WTC11 (cell line): ENCODE data around the gene ABLIM2. TPM values are rescaled to one million over a fixed set of nuclear protein-coding genes. Genes with fewer than 3 reads are reported as not detected.

Experiments
- ATAC-seq: fragments of 200-7000 bp; cut with Tn5 transposase; 2 replicates; pipeline ENCODE4 v1.10.0; 2021; ENCODE audit warnings: mild to moderate bottlenecking, moderate library complexity
- CTCF ChIA-PET: fragments of 300-600 bp; sonication (Branson Sonifier 250); formaldehyde crosslinking; loops from one replicate; lab custom pipeline; 2021; ENCODE audit warnings: antibody characterized with exemption; lab: Charles Lee
- POLR2A ChIA-PET: fragments of 350-600 bp; sonication (Branson Sonifier 250); formaldehyde crosslinking; loops from one replicate; lab custom pipeline; 2021; ENCODE audit warnings: antibody characterized with exemption; lab: Charles Lee
- DNase-seq: peaks from one replicate; pipeline ENCODE4 v3.0.0; 2021; ENCODE audit warnings: low spot score
- H3K27ac Mint-ChIP-seq: 2 replicates; pipeline ENCODE4 v1.8.0; 2021; ENCODE audit warnings: mixed read lengths
- H3K27me3 Mint-ChIP-seq: 2 replicates; pipeline ENCODE4 v1.8.0; 2021; ENCODE audit warnings: low read depth, mild to moderate bottlenecking, moderate library complexity, mixed read lengths
- H3K36me3 Mint-ChIP-seq: 2 replicates; pipeline ENCODE4 v1.8.0; 2021; ENCODE audit warnings: mixed read lengths
- H3K4me1 Mint-ChIP-seq: 2 replicates; pipeline ENCODE4 v1.8.0; 2022; ENCODE audit warnings: mixed read lengths
- H3K4me3 Mint-ChIP-seq: 2 replicates; pipeline ENCODE4 v1.8.0; 2021; ENCODE audit warnings: mild to moderate bottlenecking, moderate library complexity, mixed read lengths
- H3K9me3 Mint-ChIP-seq: 2 replicates; pipeline ENCODE4 v1.8.0; 2021; ENCODE audit warnings: mixed read lengths
- ATF1 ChIP-seq: sonication (generic); formaldehyde crosslinking; IDR thresholded peaks from 2 replicates; pipeline ENCODE4 v1.8.1; 2023; ENCODE audit warnings: mild to moderate bottlenecking, moderate library complexity, missing genetic modification reagents
- ELF4 ChIP-seq: sonication (generic); formaldehyde crosslinking; IDR thresholded peaks from 2 replicates; pipeline ENCODE4 v1.8.1; 2022; ENCODE audit warnings: low read depth, mild to moderate bottlenecking, moderate library complexity, missing genetic modification reagents
- FOXJ3 ChIP-seq: sonication (generic); formaldehyde crosslinking; IDR thresholded peaks from 2 replicates; pipeline ENCODE4 v1.9.0; 2021; ENCODE audit warnings: missing genetic modification reagents, mild to moderate bottlenecking, borderline replicate concordance
- GRHL2 ChIP-seq: fragments of 250-450 bp; sonication (Bioruptor Pico); IDR thresholded peaks from 2 replicates; pipeline ENCODE4 v1.8.0; 2022; ENCODE audit warnings: mild to moderate bottlenecking, moderate library complexity; ENCODE audit not compliant: insufficient replicate concordance, severe bottlenecking
- GTF2I ChIP-seq: fragments of 250-450 bp; sonication (Bioruptor Pico); conservative IDR thresholded peaks from 2 replicates; pipeline ENCODE4 v1.4.0; 2021; ENCODE audit warnings: mild to moderate bottlenecking
- JUN ChIP-seq: sonication (generic); formaldehyde crosslinking; IDR thresholded peaks from 2 replicates; pipeline ENCODE4 v1.8.0; 2023; ENCODE audit warnings: mild to moderate bottlenecking, missing genetic modification reagents
- NR3C1 ChIP-seq: sonication (generic); formaldehyde crosslinking; conservative IDR thresholded peaks from 2 replicates; pipeline ENCODE4 v1.8.1; 2023; ENCODE audit warnings: low read depth, mild to moderate bottlenecking, missing genetic modification reagents
- SMAD4 ChIP-seq: sonication (generic); formaldehyde crosslinking; IDR thresholded peaks from 2 replicates; pipeline ENCODE4 v1.8.0; 2022; ENCODE audit warnings: mild to moderate bottlenecking, missing genetic modification reagents
- TEAD1 ChIP-seq: sonication (generic); formaldehyde crosslinking; IDR thresholded peaks from 2 replicates; pipeline ENCODE4 v1.8.0; 2022; ENCODE audit warnings: mild to moderate bottlenecking, missing genetic modification reagents
- ZNF416 ChIP-seq: fragments of 250-450 bp; sonication (Bioruptor Pico); IDR thresholded peaks from 2 replicates; pipeline ENCODE4 v1.9.0; 2021; ENCODE audit warnings: mild to moderate bottlenecking, inconsistent platforms
- total RNA-seq: library from RNA; stranded (reverse); gene quantifications from 3 replicates; pipeline ENCODE4 v1.2.3, GENCODE V29; 2021
- TF ChIP-seq, protein P1 (sequence below): sonication (generic); formaldehyde crosslinking; IDR thresholded peaks from 2 replicates; pipeline ENCODE4 v1.8.0; 2022; ENCODE audit warnings: mild to moderate bottlenecking, missing genetic modification reagents
- TF ChIP-seq, protein P2 (sequence below): sonication (generic); formaldehyde crosslinking; IDR thresholded peaks from 2 replicates; pipeline ENCODE4 v1.8.0; 2022; ENCODE audit warnings: mild to moderate bottlenecking, missing genetic modification reagents
- TF ChIP-seq, protein P3 (sequence below): sonication (generic); formaldehyde crosslinking; IDR thresholded peaks from 2 replicates; pipeline ENCODE4 v1.8.0; 2023; ENCODE audit warnings: missing genetic modification reagents, mild to moderate bottlenecking, borderline replicate concordance
- TF ChIP-seq, protein P4 (sequence below): fragments of 250-450 bp; sonication (Bioruptor Pico); IDR thresholded peaks from 2 replicates; pipeline ENCODE4 v1.9.0; 2021; ENCODE audit warnings: moderate library complexity, mild to moderate bottlenecking, inconsistent platforms, borderline replicate concordance
- TF ChIP-seq, protein P5 (sequence below): sonication (generic); formaldehyde crosslinking; IDR thresholded peaks from 2 replicates; pipeline ENCODE4 v1.8.1; 2023; ENCODE audit warnings: mild to moderate bottlenecking, missing genetic modification reagents, moderate library complexity
- TF ChIP-seq, protein P6 (sequence below): fragments of 200-600 bp; IDR thresholded peaks from 2 replicates; pipeline ENCODE4 v1.8.0; 2022; ENCODE audit warnings: antibody characterized with exemption
- TF ChIP-seq, protein P7 (sequence below): sonication (generic); formaldehyde crosslinking; IDR thresholded peaks from 2 replicates; pipeline ENCODE4 v1.8.1; 2023; ENCODE audit warnings: mild to moderate bottlenecking, missing genetic modification reagents, moderate library complexity
- TF ChIP-seq, protein P8 (sequence below): fragments of 250-450 bp; sonication (Bioruptor Pico); IDR thresholded peaks from 2 replicates; pipeline ENCODE4 v1.9.0; 2021; ENCODE audit warnings: mild to moderate bottlenecking

ABLIM2 gene
- total RNA-seq, 1 experiment from 2014 or later = 2.6 TPM

DNA sequence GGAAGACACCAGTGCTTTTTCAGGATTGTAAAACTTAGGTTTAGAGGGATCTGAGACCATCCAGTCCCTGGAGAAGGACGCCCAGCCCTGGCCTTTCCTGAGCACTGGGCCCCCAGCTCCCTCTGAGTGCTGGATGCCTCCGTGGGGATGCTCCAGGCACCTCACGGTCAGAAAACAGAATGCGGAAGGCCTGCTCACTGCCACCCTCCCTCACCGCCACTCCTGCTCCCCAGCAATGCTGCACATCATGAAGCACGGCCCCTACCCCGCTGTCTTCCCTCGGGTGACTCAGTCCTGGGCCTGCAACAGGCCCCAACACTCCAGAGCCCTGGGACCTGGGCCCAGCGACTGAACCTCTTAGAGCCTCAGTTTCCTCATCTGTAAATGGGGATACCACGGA is 26.2 kb downstream of the ABLIM2 start:
- H3K27me3 Mint-ChIP-seq = no peaks in the 10 kb centered on the region
- no peak overlapping the region for H3K4me3 Mint-ChIP-seq
- ATAC-seq = no peak

More for the DNA sequence above, 26.2 kb downstream of the ABLIM2 start:
- POLR2A ChIA-PET = no interaction called here
- H3K27ac Mint-ChIP-seq = no peak overlapping the region
- H3K36me3 Mint-ChIP-seq = no peaks in the 10 kb centered on the region
- TF ChIP-seq, protein P1, sequence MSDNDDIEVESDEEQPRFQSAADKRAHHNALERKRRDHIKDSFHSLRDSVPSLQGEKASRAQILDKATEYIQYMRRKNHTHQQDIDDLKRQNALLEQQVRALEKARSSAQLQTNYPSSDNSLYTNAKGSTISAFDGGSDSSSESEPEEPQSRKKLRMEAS (CRISPR knock-in tag) = no peak
- TF ChIP-seq, protein P2, sequence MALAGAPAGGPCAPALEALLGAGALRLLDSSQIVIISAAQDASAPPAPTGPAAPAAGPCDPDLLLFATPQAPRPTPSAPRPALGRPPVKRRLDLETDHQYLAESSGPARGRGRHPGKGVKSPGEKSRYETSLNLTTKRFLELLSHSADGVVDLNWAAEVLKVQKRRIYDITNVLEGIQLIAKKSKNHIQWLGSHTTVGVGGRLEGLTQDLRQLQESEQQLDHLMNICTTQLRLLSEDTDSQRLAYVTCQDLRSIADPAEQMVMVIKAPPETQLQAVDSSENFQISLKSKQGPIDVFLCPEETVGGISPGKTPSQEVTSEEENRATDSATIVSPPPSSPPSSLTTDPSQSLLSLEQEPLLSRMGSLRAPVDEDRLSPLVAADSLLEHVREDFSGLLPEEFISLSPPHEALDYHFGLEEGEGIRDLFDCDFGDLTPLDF (CRISPR knock-in tag) = no peak
- TF ChIP-seq, protein P3, sequence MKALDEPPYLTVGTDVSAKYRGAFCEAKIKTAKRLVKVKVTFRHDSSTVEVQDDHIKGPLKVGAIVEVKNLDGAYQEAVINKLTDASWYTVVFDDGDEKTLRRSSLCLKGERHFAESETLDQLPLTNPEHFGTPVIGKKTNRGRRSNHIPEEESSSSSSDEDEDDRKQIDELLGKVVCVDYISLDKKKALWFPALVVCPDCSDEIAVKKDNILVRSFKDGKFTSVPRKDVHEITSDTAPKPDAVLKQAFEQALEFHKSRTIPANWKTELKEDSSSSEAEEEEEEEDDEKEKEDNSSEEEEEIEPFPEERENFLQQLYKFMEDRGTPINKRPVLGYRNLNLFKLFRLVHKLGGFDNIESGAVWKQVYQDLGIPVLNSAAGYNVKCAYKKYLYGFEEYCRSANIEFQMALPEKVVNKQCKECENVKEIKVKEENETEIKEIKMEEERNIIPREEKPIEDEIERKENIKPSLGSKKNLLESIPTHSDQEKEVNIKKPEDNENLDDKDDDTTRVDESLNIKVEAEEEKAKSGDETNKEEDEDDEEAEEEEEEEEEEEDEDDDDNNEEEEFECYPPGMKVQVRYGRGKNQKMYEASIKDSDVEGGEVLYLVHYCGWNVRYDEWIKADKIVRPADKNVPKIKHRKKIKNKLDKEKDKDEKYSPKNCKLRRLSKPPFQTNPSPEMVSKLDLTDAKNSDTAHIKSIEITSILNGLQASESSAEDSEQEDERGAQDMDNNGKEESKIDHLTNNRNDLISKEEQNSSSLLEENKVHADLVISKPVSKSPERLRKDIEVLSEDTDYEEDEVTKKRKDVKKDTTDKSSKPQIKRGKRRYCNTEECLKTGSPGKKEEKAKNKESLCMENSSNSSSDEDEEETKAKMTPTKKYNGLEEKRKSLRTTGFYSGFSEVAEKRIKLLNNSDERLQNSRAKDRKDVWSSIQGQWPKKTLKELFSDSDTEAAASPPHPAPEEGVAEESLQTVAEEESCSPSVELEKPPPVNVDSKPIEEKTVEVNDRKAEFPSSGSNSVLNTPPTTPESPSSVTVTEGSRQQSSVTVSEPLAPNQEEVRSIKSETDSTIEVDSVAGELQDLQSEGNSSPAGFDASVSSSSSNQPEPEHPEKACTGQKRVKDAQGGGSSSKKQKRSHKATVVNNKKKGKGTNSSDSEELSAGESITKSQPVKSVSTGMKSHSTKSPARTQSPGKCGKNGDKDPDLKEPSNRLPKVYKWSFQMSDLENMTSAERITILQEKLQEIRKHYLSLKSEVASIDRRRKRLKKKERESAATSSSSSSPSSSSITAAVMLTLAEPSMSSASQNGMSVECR (CRISPR knock-in tag) = no peak
- TF ChIP-seq SMAD4 (CRISPR knock-in tag) = no peak
- TF ChIP-seq, protein P4, sequence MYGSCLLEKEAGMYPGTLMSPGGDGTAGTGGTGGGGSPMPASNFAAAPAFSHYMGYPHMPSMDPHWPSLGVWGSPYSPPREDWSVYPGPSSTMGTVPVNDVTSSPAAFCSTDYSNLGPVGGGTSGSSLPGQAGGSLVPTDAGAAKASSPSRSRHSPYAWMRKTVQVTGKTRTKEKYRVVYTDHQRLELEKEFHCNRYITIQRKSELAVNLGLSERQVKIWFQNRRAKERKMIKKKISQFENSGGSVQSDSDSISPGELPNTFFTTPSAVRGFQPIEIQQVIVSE = no peak
- TF ChIP-seq GTF2I = no peak
- TF ChIP-seq, protein P5, sequence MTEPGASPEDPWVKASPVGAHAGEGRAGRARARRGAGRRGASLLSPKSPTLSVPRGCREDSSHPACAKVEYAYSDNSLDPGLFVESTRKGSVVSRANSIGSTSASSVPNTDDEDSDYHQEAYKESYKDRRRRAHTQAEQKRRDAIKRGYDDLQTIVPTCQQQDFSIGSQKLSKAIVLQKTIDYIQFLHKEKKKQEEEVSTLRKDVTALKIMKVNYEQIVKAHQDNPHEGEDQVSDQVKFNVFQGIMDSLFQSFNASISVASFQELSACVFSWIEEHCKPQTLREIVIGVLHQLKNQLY (CRISPR knock-in tag) = no peak
- TF ChIP-seq FOXJ3 = no peak
- TF ChIP-seq TEAD1 (CRISPR knock-in tag) = no peak
- TF ChIP-seq ELF4 (CRISPR knock-in tag) = no peak
- TF ChIP-seq, protein P6, sequence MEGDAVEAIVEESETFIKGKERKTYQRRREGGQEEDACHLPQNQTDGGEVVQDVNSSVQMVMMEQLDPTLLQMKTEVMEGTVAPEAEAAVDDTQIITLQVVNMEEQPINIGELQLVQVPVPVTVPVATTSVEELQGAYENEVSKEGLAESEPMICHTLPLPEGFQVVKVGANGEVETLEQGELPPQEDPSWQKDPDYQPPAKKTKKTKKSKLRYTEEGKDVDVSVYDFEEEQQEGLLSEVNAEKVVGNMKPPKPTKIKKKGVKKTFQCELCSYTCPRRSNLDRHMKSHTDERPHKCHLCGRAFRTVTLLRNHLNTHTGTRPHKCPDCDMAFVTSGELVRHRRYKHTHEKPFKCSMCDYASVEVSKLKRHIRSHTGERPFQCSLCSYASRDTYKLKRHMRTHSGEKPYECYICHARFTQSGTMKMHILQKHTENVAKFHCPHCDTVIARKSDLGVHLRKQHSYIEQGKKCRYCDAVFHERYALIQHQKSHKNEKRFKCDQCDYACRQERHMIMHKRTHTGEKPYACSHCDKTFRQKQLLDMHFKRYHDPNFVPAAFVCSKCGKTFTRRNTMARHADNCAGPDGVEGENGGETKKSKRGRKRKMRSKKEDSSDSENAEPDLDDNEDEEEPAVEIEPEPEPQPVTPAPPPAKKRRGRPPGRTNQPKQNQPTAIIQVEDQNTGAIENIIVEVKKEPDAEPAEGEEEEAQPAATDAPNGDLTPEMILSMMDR = no peak
- TF ChIP-seq ZNF416 (CRISPR knock-in tag) = no peak
- TF ChIP-seq, protein P7, sequence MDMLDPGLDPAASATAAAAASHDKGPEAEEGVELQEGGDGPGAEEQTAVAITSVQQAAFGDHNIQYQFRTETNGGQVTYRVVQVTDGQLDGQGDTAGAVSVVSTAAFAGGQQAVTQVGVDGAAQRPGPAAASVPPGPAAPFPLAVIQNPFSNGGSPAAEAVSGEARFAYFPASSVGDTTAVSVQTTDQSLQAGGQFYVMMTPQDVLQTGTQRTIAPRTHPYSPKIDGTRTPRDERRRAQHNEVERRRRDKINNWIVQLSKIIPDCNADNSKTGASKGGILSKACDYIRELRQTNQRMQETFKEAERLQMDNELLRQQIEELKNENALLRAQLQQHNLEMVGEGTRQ (CRISPR knock-in tag) = no peak
- TF ChIP-seq GRHL2 = no peak
- TF ChIP-seq JUN (CRISPR knock-in tag) = no peak
- TF ChIP-seq, protein P8, sequence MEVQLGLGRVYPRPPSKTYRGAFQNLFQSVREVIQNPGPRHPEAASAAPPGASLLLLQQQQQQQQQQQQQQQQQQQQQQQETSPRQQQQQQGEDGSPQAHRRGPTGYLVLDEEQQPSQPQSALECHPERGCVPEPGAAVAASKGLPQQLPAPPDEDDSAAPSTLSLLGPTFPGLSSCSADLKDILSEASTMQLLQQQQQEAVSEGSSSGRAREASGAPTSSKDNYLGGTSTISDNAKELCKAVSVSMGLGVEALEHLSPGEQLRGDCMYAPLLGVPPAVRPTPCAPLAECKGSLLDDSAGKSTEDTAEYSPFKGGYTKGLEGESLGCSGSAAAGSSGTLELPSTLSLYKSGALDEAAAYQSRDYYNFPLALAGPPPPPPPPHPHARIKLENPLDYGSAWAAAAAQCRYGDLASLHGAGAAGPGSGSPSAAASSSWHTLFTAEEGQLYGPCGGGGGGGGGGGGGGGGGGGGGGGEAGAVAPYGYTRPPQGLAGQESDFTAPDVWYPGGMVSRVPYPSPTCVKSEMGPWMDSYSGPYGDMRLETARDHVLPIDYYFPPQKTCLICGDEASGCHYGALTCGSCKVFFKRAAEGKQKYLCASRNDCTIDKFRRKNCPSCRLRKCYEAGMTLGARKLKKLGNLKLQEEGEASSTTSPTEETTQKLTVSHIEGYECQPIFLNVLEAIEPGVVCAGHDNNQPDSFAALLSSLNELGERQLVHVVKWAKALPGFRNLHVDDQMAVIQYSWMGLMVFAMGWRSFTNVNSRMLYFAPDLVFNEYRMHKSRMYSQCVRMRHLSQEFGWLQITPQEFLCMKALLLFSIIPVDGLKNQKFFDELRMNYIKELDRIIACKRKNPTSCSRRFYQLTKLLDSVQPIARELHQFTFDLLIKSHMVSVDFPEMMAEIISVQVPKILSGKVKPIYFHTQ (CRISPR knock-in tag) = no peak
- no peak for TF ChIP-seq NR3C1 (CRISPR knock-in tag)
- no peak for TF ChIP-seq ATF1 (CRISPR knock-in tag)
- TF ChIP-seq, all 79 proteins: peak for 0
- no peaks in the 10 kb centered on the region for H3K9me3 Mint-ChIP-seq
- CTCF ChIA-PET = interaction anchor here (2.2 kb wide), 1 partner anchor 44 kb away, joined by 9 read pairs; no protein-coding TSS in a partner anchor
- peaks cover 29% of the 10 kb centered on the region for H3K4me1 Mint-ChIP-seq
- DNase-seq = no peak
